ENCODE results near the gene PTPRD.

The PTPRD gene

DNA sequence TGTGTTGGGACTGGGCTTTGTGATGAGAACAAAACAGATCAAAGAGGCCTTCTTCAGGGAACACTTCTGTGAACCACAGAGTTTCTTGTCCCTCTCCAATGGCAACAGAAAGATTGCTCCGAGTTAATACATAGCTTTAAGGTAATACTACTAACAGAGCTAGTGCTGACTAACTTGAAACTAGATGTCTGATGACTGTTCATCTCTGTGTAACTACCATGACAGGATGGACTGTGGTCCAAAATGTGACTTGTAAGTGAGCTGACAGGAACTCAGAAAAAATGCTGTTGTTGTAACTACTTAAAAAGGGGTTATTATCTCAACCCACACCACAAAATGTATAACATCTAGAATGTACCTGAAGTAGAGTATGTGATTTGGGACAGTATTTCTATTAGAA lies 2183.0 kb downstream of the PTPRD start:
- no peak overlapping the region for H3K4me3 ChIP-seq (ENCODE audit: low read depth, low read length)
- no peaks in the 10 kb centered on the region for H3K27me3 ChIP-seq (ENCODE audit: control insufficient read depth, insufficient read depth, low read length)
- no peaks in the 10 kb centered on the region for H3K4me1 ChIP-seq (ENCODE audit: control insufficient read depth, insufficient read depth, low read length)
- no peak overlapping the region for H3K9ac ChIP-seq (ENCODE audit: low read depth, low read length)
- no peaks in the 10 kb centered on the region for H3K9me3 ChIP-seq (ENCODE audit: control insufficient read depth, insufficient read depth, low read length)
- no peaks in the 10 kb centered on the region for H3K36me3 ChIP-seq (ENCODE audit: control insufficient read depth, insufficient read depth, low read length)

DNA sequence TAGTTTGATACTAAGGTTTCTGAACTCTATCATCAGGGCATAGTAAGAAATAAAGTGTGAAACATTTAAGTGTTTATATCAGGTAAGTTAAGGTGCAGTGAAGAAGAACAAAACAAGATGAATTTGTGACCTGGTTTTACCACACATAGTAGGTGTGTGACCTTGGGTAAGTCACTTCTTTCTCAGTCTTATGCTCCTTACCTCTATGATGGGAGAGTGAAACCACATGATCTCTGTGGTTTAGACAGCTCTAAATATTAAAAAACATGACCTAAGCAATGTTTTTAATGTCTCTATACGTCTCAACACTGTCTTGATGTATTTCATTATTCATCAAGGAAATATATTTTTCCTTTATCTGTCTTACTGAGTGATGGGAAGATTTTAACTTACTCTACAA lies 2183.6 kb downstream of the PTPRD start:
- H3K27me3 ChIP-seq (ENCODE audit: control insufficient read depth, insufficient read depth, low read length), result no peaks in the 10 kb centered on the region
- H3K9ac ChIP-seq (ENCODE audit: low read depth, low read length), result no peak overlapping the region
- no peaks in the 10 kb centered on the region for H3K36me3 ChIP-seq (ENCODE audit: control insufficient read depth, insufficient read depth, low read length)
- H3K4me1 ChIP-seq (ENCODE audit: control insufficient read depth, insufficient read depth, low read length), result no peaks in the 10 kb centered on the region
- no peaks in the 10 kb centered on the region for H3K9me3 ChIP-seq (ENCODE audit: control insufficient read depth, insufficient read depth, low read length)
- no peak overlapping the region for H3K4me3 ChIP-seq (ENCODE audit: low read depth, low read length)

DNA sequence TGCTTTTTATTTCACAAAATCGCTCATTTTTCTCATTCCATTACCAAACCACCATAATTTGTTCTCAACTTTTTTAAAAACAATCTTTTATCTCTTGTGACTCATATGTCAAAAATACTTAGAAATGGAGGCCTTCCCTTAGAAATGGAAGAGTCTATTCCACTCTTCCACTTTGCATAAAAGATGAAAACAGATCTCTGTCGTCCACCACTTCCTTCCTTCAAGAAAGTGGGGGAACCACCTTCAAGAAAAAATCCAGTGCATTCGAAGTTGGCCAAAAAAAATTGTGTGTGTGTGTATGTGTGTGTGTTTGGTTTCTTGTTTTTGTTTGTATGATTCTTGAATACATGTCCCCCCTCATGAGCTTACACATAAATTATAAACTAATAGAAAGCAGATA lies 2184.4 kb downstream of the PTPRD start:
- Histone ChIP-seq H3K9ac (ENCODE audit: low read depth, low read length) (no peak overlapping the region), H3K36me3 (ENCODE audit: control insufficient read depth, insufficient read depth, low read length) (no peaks in the 10 kb centered on the region), H3K27me3 (ENCODE audit: control insufficient read depth, insufficient read depth, low read length) (no peaks in the 10 kb centered on the region), H3K9me3 (ENCODE audit: control insufficient read depth, insufficient read depth, low read length) (no peaks in the 10 kb centered on the region), H3K4me3 (ENCODE audit: low read depth, low read length) (no peak overlapping the region), H3K4me1 (ENCODE audit: control insufficient read depth, insufficient read depth, low read length) (no peaks in the 10 kb centered on the region)

DNA sequence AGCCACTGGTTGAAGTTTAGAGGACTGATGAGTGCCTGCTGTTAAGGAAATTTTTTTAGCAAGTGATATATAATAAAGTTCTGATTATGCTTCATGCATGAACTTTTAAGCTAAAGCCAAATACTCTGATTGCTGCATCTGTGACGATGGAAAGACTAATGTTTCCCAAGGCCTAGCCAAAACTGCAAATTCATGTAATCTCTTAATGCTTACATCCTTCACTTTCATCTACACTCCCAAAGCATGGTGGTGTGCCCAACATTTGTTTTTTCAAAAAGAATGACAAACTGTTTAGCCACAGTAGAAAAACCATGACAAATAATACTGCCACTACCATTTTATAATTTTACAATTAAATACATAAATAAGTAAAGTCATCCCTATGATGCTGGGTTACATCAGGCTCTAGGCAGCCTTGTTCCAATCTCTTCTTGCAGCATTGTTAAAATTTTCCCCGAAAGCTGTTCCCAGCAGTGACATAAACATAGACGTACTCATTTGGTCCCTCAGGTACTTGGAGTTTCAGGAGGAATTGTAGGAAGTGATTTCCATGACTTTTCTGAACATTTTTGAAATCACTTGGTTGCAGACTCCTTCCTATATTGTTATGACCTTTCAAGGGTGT lies 2187.9 kb downstream of the PTPRD start:
- Histone ChIP-seq H3K27me3 (ENCODE audit: control insufficient read depth, insufficient read depth, low read length) (no peaks in the 10 kb centered on the region), H3K4me1 (ENCODE audit: control insufficient read depth, insufficient read depth, low read length) (peaks cover 4% of the 10 kb centered on the region), H3K4me3 (ENCODE audit: low read depth, low read length) (no peak overlapping the region), H3K9ac (ENCODE audit: low read depth, low read length) (no peak overlapping the region), H3K36me3 (ENCODE audit: control insufficient read depth, insufficient read depth, low read length) (no peaks in the 10 kb centered on the region), H3K9me3 (ENCODE audit: control insufficient read depth, insufficient read depth, low read length) (no peaks in the 10 kb centered on the region)

DNA sequence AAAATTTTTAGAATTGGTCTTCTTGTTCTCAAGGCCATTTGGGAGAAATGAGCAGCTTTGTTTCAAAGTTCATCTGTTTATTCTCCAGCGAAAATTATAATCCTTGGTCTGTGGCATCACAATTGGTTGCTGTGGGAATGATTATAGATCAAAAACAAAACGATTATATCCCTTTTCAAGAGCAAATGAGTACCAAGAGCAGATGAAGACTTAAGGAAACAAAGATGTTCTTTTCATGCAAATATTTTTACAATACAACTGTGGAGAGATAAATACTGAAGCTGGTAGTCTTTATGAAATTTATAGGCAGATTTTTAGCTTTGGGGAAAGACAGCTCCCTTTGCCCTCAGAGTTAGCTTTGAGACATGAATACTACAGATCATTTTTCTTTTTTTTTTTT lies 2192.4 kb downstream of the PTPRD start:
- H3K4me1 ChIP-seq (ENCODE audit: control insufficient read depth, insufficient read depth, low read length), result peaks cover 4% of the 10 kb centered on the region

DNA sequence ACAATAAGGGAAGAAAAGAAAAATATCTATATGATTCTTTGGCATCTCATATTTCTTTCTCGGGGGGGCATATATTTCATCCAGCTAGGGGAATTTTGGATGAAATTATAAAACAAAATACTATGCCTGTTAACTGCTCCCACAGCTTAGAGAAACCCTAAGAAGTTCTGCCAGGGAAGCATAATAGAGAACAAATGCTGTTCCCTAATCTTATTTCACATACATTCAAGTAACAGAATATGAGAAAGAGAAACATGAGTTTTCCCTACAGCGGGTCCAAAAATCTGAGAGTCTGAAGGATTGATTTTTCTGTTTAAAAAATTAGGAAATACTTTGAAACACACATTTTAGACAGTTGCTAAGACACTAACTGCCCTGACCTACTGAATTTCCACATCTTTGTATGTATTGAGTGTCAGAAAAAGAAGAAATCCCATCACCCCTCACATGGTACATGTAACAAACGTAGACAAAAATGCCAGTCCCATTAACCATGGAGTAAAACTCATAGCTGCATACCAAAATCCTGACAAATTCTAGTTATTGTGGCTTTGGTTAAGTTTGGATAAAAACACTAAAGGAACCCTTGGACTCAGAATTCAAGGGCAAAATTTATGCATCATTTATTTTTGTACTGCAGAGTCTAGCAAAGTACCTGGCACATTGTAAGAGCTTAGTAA lies 2193.1 kb downstream of the PTPRD start:
- no peak overlapping the region for H3K4me3 ChIP-seq (ENCODE audit: low read depth, low read length)
- no peaks in the 10 kb centered on the region for H3K36me3 ChIP-seq (ENCODE audit: control insufficient read depth, insufficient read depth, low read length)
- peaks cover 4% of the 10 kb centered on the region for H3K4me1 ChIP-seq (ENCODE audit: control insufficient read depth, insufficient read depth, low read length)
- H3K27me3 ChIP-seq (ENCODE audit: control insufficient read depth, insufficient read depth, low read length), result no peaks in the 10 kb centered on the region
- H3K9me3 ChIP-seq (ENCODE audit: control insufficient read depth, insufficient read depth, low read length), result no peaks in the 10 kb centered on the region
- no peak overlapping the region for H3K9ac ChIP-seq (ENCODE audit: low read depth, low read length)

More for the DNA sequence above, 2192.4 kb downstream of the PTPRD start:
- no peaks in the 10 kb centered on the region for H3K36me3 ChIP-seq (ENCODE audit: control insufficient read depth, insufficient read depth, low read length)
- no peak overlapping the region for H3K9ac ChIP-seq (ENCODE audit: low read depth, low read length)
- H3K27me3 ChIP-seq (ENCODE audit: control insufficient read depth, insufficient read depth, low read length), result no peaks in the 10 kb centered on the region
- H3K9me3 ChIP-seq (ENCODE audit: control insufficient read depth, insufficient read depth, low read length), result no peaks in the 10 kb centered on the region
- no peak overlapping the region for H3K4me3 ChIP-seq (ENCODE audit: low read depth, low read length)

DNA sequence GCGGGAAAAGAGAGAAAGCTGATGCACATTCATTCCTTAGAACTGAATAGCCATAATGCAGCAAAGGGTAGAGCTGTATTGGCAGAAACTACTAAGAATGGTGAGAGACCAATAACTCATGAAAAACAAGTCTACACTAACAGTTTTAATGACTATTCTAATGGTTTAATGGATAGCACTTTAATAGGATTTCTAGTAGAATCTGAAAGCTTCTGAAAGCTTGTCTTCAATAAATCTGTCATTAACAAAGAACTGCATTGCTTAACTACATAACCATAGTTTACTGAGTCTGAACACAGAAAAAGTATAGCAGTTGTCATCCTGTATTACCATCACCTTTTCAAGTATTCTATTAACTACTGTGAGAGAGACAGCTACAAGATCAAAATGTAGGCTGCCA lies 2195.5 kb downstream of the PTPRD start:
- no peaks in the 10 kb centered on the region for H3K36me3 ChIP-seq (ENCODE audit: control insufficient read depth, insufficient read depth, low read length)
- H3K4me1 ChIP-seq (ENCODE audit: control insufficient read depth, insufficient read depth, low read length), result peaks cover 4% of the 10 kb centered on the region
- H3K27me3 ChIP-seq (ENCODE audit: control insufficient read depth, insufficient read depth, low read length), result no peaks in the 10 kb centered on the region
- no peak overlapping the region for H3K9ac ChIP-seq (ENCODE audit: low read depth, low read length)
- H3K4me3 ChIP-seq (ENCODE audit: low read depth, low read length), result no peak overlapping the region
- no peaks in the 10 kb centered on the region for H3K9me3 ChIP-seq (ENCODE audit: control insufficient read depth, insufficient read depth, low read length)

DNA sequence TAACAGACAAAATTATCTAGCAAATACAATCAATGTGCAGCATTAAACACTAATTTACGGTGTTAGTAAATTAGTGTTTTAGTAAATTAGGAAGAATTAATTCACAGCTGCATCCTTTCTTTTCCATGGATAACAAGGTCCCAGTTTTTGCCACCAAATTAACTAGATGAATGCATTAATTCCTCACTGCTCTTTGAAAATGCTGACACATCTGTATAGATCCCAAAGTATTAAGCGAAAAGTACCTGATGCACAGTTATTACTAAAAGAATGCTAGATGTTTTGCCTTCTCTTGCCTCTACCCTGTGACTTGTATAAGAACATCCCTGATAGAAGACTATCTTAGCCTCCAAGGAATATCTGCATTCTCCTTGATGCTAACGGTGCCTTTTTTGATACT lies 2200.5 kb downstream of the PTPRD start:
- Histone ChIP-seq H3K9ac (ENCODE audit: low read depth, low read length) (no peak overlapping the region), H3K27me3 (ENCODE audit: control insufficient read depth, insufficient read depth, low read length) (no peaks in the 10 kb centered on the region), H3K4me1 (ENCODE audit: control insufficient read depth, insufficient read depth, low read length) (peaks cover 26% of the 10 kb centered on the region), H3K4me3 (ENCODE audit: low read depth, low read length) (no peak overlapping the region), H3K9me3 (ENCODE audit: control insufficient read depth, insufficient read depth, low read length) (no peaks in the 10 kb centered on the region), H3K36me3 (ENCODE audit: control insufficient read depth, insufficient read depth, low read length) (no peaks in the 10 kb centered on the region)

DNA sequence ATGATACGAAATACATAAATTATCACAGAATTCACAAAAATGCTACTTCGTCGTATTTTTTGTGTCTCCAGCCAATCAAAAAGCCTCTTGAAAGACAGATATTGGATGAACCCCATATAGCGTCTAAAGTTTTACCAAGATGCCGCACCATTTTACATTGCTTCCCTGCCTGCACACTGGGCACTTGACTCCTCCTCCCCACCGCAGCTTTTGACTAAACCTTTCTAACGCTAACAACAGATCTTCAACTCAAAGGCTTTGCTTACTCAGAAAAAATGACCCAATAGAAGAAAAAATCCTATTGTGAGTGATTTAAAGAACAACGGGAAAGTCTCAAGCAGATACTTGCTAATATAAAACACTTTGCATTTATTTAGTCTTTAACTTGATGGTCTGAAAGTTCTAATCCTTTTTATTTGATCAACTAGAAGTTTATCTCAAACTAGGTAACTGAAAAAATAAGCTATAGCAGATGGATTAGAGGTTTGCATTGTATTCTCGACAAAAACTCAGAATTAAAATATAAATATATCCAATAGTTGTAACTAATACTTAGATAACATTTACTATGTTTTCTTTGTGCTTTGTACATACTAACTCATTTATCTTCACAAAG lies 2204.1 kb downstream of the PTPRD start:
- H3K36me3 ChIP-seq (ENCODE audit: control insufficient read depth, insufficient read depth, low read length), result no peaks in the 10 kb centered on the region
- H3K9me3 ChIP-seq (ENCODE audit: control insufficient read depth, insufficient read depth, low read length), result no peaks in the 10 kb centered on the region

DNA sequence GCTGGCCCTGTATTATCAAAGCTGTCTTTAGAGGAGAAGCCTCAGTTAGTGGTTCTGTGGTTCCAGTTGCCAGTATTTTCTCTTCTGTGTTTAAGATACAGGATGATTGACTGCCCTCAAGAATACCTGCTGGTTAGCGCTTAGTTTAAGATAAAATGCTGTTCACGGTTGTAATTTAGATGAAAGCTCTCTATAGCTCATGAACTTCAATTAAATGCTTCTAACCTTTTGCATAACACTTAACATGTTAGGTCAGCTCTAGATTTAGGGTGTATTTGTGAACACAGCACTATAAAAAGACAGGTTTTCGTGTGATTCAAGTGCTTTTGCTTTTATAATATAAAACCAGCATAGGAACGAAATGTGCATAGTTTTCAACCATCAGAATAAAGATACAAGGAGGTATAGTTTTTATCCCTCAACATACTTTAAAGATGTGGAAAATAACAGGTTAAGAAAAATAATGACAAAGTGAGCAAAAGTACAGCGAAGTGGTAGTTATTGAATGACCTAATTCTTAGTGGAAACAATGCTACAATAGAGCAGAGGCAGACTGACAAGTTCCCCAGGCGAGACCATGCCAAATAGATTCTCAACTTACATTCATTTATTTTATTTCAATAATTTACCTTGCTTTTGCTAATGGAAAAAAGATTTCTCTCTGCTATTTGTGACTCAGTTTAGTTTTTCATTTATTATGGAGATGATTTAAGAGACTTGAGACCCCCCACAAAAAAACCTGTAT lies 2210.7 kb downstream of the PTPRD start:
- no peak overlapping the region for H3K9ac ChIP-seq (ENCODE audit: low read depth, low read length)
- H3K4me1 ChIP-seq (ENCODE audit: control insufficient read depth, insufficient read depth, low read length), result no peaks in the 10 kb centered on the region
- no peak overlapping the region for H3K4me3 ChIP-seq (ENCODE audit: low read depth, low read length)
- H3K27me3 ChIP-seq (ENCODE audit: control insufficient read depth, insufficient read depth, low read length), result no peaks in the 10 kb centered on the region
- H3K36me3 ChIP-seq (ENCODE audit: control insufficient read depth, insufficient read depth, low read length), result no peaks in the 10 kb centered on the region
- no peaks in the 10 kb centered on the region for H3K9me3 ChIP-seq (ENCODE audit: control insufficient read depth, insufficient read depth, low read length)

More for the DNA sequence above, 2204.1 kb downstream of the PTPRD start:
- H3K27me3 ChIP-seq (ENCODE audit: control insufficient read depth, insufficient read depth, low read length), result no peaks in the 10 kb centered on the region
- H3K9ac ChIP-seq (ENCODE audit: low read depth, low read length), result no peak overlapping the region
- peaks cover 26% of the 10 kb centered on the region for H3K4me1 ChIP-seq (ENCODE audit: control insufficient read depth, insufficient read depth, low read length)
- H3K4me3 ChIP-seq (ENCODE audit: low read depth, low read length), result peak overlapping the region; percentile 9

DNA sequence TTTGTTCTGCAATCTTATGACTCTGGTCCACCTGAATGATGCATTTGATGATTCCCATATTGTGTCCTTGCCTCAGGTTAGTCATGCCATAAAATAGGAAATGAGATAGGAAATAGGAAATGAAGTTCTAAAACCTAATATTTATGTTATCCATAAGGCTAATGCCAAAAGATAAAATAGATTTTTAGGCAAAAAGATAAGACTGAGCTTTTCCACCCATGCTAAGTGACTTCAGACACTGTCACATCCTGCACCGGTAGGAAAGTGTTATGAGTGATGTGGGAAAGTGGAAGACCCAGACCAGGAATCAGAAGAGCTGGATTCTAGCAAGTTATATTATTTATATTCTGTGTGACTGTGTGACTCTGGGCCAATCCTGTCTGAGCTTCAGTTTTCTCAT lies 2212.4 kb downstream of the PTPRD start:
- Histone ChIP-seq H3K4me3 (ENCODE audit: low read depth, low read length) (no peak overlapping the region), H3K27me3 (ENCODE audit: control insufficient read depth, insufficient read depth, low read length) (no peaks in the 10 kb centered on the region), H3K9ac (ENCODE audit: low read depth, low read length) (no peak overlapping the region), H3K36me3 (ENCODE audit: control insufficient read depth, insufficient read depth, low read length) (no peaks in the 10 kb centered on the region), H3K9me3 (ENCODE audit: control insufficient read depth, insufficient read depth, low read length) (no peaks in the 10 kb centered on the region), H3K4me1 (ENCODE audit: control insufficient read depth, insufficient read depth, low read length) (peaks cover 3% of the 10 kb centered on the region)
